HG03103 (cell line): ENCODE data around the gene EI24.
"Not testable (repeated sequence)": the region's sequence is repeated elsewhere in the genome, so short reads cannot be mapped to it uniquely, and the experiment has no call there.

Experiments
- ATAC-seq: cut with Tn5 transposase; IDR thresholded peaks from one replicate; pipeline ENCODE4 v1.9.1; 2021; ENCODE audit warnings: low read depth; ENCODE audit not compliant: unreplicated experiment

Gene EI24

DNA sequence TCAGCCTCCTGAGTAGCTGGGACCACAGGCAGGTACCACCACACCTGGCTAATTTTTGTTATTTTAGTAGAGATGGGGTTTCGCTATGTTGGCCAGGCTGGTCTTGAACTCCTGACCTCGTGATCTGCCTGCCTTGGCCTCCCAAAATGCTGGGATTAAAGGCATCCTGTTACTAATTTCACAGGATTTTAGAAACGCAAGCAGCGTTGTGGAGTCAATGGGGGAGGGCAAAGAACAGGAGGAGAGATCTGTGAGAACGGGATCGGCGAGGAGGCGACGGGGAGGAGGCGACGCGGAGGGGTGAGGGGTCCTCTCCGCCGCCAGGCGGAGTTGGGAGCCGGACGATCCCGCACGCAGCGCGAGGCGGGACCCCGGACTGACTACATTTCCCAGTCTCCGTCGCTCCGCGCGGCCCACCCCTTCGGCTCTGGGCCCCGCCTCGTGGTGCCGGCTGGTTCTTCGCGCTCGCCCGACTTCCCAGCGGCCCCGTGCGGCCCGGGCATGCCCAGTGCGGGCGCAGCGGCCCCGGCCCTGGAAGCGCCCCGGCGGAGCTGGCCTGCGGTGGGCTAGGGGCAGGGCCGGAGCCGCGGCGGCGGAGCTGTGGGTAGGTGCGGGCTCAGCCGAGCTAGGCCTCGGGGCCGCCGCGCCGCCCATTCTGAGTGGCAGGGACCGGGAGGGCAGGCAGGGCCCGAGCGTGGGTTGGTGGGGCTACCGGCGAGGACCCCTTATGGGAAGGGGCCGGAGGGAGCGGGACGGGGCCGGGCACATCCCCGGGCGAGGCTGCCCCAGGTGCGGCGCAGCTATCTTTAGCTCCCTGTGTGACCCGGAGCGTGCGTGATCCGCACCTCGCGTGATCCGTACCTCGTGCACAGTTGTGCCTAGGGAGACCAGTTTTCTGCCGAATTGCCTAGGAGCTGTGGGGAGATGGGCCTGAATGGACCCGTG lies at the start of gene EI24:
Gene EI24, plus strand, starts transcription at position 508 of the 945 bp plus-strand sequence. CDS start 3,051 bp downstream, outside the sequence.
- ATAC-seq, result peak; percentile 91

DNA sequence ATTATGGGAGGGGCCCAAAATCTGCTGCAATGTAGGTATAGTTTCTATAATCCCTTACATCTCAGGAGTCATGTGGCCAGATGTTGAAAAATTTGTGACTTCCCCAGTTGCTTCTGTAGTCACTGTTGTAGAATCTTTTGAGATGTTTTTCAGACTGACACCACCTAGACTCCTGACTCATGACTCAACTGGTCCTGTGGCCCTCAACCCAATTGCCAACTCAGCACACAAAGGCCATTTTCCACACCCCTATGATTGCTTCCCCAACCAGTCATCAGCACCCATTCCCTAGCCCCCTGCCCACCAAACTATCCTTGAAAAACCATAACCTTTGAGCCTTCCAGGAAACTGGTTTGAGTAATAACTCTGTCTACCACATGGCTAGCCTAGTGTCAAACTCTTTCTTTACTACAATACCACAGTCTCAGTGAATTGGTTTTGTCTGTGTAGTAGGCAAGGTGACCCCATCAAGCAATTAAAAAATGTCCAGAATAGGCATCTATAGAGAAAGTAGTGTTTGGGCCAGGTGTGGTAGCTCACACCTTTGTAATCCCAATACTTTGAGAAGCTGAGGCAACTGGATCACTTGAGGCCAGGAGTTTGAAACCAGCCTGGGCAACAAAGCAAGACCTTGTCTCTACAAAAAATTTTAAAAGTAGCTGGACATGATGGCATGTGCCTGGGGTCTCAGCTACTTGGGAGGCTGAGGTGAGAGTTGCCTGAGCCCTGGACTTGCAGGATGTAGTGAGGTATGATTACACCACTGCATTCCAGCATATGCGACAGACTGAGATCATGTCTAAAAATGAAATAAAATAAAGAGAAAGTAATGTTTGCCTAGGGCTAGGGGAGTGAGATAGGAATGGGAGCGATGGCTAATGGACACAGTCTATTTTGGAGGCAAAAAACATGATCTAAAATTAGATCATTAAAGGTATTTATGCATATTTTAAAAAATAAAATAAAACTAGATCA lies 49.1 kb upstream of the EI24 start:
- no peak for ATAC-seq

DNA sequence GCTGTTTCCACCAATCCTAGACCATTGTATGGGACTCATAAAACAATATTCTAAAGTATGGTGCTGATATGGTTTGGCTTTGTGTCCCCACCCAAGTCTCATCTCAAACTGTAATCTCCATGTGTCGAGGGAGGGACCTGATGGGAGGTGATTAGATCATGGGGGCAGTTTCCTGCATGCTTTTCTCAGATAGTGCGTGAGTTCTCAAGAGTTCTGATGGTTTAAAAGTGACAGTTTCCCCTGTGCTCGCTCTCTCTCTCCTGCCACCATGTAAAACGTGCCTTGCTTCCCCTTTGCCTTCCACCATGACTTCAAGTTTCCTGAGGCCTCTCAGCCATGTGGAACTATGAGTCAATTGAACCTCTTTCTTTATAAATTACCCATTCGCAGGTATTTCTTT lies 44.0 kb upstream of the EI24 start:
- no peak for ATAC-seq

DNA sequence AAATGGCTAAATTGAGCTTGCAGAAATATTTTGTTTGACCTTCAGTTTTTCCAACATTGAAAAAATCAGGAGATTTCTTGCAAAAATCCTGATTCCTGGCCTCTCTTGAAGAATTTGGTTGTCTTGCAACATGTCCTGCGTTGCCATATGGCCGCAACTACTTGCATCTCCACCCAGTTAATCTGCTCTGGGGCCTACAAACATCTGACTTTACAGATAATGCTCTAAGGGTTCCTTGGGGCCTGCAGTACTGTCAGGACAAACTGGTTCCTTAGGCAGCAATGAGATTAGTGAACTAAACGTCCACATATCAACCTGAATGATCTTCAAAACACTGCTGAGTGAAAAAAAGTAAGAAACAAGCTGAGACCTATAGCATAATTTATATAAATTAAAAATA lies 36.6 kb upstream of the EI24 start:
- ATAC-seq, result no peak

DNA sequence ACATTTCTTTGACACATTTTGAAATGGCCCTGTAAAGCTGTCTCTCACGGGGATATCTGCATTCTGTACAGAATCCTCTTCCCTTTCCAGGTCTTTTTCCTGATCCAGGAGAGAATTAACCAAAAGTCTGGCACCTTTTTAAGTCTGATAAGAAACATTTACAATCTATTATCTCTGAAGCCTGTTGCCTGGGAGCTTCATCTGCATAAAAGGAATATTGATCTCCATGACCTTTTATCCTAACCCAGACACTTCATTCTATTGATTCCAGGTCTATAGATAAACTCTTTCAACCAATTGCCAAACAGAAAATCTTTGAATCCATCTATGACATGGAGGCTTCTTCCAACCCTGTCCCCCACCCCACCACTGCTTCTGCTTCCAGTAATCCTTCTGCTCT lies 33.7 kb upstream of the EI24 start:
- ATAC-seq, result no peak

DNA sequence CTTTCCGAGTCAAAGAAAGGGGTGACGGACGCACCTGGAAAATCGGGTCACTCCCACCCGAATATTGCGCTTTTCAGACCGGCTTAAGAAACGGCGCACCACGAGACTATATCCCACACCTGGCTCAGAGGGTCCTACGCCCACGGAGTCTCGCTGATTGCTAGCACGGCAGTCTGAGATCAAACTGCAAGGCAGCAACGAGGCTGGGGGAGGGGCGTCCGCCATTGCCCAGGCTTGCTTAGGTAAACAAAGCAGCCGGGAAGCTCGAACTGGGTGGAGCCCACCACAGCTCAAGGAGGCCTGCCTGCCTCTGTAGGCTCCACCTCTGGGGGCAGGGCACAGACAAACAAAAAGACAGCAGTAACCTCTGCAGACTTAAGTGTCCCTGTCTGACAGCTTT lies 32.4 kb upstream of the EI24 start:
- ATAC-seq, result not testable (repeated sequence)

DNA sequence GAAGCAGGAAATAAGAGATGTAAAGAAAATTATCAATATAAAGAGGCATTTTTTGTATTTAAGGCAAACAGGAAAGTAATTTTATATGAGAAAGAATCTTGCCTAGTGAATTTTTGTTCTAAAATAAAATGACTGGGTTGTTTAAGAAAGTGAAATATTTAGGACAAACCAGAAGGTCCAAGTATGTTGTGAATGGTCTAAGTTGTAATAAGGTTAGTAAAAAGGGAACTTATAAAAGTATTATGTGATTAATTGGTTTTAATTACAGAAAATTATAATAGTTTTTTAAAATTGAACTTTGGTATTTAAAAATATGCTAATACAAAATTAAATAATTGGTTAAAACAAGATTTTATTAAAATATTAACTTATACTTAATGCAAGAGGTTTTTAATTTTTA lies 26.6 kb upstream of the EI24 start:
- no peak for ATAC-seq

DNA sequence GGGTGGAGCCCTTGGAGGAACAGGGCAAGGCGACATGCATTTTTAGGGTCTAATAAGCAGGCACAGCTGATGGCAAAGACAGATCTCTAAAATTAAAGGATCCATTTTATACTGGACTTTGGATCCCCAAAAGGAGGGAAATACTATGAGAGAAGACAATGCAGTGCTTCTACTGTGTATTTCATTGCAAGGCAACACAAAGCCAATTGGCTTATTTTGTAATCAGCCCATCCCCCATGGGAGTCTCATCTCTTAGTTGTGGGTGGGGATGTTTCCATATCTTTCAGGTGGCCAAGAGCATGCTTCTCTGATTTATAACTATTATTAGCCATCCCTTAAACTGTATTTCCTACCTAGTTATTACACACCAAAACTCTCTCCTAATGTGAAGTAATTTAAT lies 18.5 kb upstream of the EI24 start:
- no peak for ATAC-seq

DNA sequence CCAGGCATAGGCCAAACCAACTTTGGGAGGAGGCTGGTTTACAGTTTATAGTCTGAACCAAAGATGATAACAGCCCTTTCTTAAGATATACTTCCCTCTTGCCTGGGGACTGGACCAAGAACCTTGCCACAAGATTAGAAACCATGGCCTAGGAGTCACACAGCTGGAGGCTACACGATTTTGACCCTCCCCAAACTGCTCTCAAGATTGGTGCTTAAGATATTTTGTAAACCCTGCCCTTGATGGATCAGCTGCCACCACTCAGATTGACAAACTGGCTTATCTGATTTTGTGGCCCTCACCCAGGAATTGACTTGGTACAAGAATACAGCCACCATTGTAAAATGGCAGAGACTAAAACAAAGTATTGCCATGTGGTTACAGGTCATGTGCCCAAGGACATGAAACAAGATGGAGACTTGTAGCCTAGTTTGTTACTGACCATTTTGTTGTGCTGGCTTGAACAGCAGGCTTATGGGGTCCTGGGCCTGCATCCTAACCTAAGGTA lies 17.4 kb upstream of the EI24 start:
- no peak for ATAC-seq

DNA sequence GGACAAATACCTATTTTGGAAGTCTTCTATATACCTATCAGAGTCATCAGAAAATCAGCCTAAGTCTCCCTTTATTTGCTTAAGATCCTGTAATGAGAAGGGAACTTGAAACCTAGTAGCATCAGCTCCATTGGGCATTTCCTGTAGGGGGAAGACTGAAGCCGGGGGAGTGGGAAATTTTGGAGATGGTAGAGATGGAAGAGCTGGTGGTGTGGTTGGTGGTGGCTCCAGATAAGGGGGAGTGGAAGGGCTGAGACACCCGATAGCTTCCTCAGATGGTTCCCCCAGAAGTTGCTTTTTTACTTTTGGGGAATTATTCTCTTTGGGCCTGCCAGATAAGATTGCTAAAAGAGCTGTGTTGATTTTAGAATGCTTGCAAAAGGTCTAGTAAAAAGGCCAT lies 16.4 kb upstream of the EI24 start:
- no peak for ATAC-seq

DNA sequence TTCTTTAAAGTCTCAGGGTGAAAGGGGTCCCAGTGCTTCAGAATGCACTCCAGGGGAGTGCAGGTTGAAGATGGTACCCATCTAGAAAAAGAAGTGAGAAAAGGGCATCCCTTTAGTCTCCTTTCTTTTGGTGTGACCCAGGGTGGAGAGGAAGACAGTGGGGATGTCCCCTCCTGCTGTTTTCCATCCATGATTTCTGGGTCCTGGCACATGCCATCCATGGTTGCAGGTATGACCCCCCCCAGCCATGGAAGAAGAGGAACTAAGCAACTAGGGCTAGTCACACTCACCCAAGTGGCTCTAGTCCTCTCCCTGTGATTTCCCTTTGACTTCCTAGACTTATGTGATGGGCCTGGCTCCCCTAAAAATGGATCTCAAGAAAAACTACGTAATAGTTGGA lies 15.9 kb upstream of the EI24 start:
- ATAC-seq, result no peak

DNA sequence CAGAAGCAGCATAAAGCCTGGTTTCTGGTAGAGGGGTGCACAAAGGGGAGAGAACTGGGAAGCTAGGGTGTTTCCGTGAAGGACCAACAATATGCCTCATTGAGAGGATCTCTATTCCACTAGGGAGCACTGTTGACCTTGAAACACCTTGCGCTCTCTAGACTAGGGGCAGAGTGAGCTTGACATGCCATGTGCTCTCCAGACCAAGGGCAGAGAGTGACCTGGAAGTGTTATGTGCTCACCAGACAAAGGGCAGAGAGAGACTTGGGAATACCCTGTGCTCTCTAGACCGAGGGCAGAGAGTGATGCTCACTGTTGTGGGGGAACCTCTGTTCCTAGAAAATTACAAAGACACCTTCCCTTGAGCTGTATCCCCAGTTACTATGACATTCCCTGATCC lies 15.2 kb upstream of the EI24 start:
- no peak for ATAC-seq

DNA sequence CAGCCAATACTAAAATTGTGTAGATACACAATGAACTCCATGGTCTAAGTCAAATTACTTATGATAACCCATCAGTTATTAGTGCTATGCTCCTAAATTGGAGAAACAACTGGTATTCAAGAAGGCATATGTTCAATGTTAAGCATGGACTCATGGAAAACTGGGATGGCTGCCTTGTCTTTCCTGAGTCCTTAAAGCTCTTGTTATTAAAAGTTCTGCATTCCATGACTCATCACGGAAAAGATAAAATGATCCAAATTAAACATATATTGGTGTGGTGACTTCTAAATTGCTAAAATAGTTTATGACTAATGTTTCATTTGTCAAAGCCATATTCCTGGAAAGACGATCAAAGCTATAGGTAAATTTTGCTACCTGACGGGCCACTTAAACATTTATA lies 9.4 kb upstream of the EI24 start:
- no peak for ATAC-seq

DNA sequence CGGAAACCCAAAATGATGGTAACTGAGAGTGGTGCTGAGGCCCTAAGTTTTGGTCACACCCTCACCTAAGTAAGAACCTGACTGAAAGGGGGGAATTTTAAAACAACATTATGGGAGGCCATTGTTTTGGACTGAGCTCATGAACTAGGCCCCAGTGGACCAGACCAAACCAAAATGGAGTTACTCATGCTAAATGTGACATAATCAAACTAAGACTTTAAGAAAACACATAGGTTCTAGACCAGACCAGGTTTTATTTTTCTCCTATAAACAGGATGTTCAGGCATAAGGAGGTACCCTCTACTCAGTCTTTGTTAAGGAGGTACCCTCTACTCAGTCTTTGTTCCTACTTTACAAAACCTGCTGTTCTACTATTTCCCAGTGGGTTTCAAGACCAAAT lies 7.4 kb upstream of the EI24 start:
- ATAC-seq, result no peak

DNA sequence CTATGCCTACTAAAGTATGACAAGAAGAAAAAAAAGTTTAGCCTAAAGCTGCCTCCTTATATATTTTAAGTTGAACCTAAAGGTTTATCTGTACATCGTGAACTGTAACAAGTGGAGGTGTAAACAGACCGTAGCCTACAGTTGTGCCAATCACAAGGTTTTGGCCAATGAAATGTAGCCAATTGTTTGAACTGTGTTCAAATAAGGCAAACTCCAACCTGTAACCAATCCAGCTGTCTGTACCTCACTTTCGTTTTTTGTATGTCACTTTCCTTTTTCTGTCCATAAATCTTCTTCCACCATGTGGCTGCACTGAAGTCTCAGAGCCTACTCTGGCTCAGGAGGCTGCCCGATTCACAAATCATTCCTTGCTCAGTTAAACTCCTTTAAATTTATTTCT lies 6.8 kb upstream of the EI24 start:
- ATAC-seq, result no peak

DNA sequence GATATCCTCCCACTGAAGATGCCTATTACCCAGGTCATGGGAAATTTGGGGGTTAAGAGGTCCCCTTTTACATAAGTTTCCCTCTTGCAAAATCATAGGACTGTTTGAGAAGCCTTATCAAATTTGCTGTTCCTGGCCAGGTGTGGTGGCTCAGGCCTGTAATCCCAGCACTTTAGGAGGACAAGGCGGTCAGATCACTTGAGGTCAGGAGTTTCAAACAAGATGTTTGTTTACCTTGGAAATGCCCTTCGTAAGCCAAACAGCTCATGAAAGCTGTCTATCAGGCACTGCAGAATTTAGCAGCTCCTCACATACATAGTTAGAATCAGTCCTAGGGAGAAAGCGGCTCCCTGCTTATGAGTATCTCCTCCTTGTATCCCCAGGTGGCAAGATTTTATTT lies 4.9 kb upstream of the EI24 start:
- no peak for ATAC-seq

DNA sequence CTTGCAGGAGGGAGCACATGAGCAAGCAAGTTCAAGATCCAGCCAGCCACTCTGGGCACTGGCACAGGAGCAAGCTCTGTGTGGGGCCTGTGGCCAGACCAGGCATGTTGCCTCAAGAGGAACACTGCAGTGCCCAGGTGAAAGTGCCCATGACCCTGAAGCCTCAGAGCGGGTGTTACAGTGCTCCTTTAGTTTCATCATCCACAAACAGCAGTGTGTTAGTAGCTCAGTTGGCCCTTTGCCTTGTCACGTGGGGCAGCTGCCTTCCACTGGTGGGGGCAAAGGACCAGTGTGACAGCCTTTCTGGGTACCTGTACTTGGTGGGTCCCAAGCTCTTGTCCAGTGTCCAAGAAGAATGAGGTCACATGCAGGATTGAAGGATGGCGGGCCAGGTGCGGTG lies 3.0 kb upstream of the EI24 start:
- ATAC-seq, result no peak

DNA sequence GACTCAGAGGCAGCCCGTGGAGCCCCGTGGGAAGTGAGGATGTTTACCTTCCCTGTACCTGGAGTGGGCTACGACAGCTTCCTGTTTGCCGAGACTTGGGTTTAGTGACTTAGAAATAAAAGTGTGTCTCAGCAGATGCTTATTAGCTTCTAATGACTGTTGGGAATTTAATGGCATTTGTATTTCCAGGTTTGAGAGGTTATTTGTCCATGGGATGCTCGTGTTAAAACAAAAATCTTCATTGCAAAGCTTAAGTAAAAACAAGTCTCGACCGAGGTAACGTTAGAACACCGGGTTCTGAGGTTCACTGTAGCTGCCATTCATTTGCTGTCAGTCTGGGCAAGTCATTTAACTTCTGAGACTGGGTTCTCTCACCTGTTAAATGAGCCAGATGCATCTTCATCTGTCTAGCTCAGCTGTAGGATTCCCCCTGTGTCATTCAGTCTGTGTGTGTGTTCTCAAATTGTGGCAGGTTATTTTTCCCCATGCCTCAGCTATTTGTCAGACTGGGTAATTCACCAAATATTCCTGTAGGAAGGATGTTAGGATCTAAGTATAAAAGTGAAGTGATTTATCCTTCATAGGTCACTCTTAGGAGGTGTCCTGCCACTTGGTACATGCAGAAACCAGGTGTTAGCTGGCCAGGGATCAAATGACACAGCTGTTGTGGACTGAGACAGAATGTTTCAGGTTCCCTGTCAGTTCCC lies 791 bp downstream of the EI24 start:
- ATAC-seq, result no peak

DNA sequence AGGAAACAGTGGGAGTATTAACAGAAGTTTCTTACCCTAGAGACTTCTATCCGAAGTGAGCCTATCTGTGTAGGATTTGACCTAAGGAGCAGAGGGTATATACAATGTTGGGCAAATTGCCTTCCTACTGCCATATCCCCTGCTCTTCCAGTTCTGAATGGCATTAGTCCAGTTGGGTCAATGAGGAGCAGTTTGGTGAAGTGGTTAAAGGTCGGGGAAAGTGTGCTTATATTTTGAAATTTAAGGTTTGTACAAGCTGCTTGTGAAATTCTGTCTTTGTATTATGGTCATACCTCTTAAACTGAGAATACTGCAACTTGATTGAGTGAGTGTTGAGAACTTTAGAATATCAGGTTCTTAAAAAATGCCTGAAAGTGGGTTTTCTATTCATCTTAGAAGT lies 1.7 kb downstream of the EI24 start:
- ATAC-seq, result no peak

DNA sequence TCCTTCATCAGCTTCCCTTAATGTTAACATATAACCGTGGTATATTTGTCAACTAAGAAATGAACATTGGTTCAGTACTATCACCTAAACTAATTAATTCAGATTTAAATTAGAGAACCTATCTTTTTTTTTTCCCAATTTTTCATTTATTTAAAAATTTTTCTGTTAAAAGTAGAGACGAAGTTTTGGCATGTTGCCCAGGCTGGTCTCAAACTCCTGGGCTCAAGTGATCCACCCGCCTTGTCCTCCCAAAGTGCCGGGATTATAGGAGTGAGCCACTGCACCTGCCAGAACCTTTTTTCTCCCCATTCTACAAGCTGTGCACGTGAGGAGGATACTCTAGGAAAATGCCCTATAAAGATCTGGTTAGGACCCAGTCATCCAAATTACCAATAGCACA lies 3.6 kb downstream of the EI24 start:
- no peak for ATAC-seq

DNA sequence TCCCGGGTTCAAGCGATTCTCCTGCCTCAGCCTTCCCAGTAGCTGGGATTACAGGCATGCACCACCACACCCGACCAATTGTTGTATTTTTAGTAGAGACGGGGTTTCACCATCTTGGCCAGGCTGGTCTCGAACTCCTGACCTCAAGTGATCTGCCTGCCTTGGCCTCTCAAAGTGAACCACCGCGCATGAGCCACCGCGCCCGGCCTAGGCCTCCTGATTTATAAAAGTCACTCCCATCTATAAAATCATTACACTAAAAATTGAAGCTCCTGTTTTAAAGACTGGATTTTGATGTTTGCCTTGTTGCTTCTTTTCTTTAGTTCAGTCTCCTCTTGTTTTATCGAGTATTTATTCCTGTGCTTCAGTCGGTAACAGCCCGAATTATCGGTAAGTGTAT lies 7.9 kb downstream of the EI24 start:
- ATAC-seq, result not testable (repeated sequence)
